GM08714 (cell line): ENCODE measurements around the gene C9orf40.
A peak's percentile ranks its signal among the peaks of the same experiment; 100 is the strongest.

Source experiments
- H3K4me3 ChIP-seq: fragments of 200-500 bp; sonication (Bioruptor generic); 2 replicates; pipeline ENCODE4 v1.5.1; 2014; ENCODE audit warnings: mild to moderate bottlenecking, low read length, inconsistent platforms
- ZNF274 ChIP-seq: IDR thresholded peaks from 2 replicates; pipeline ENCODE4 v1.6.1; 2012; ENCODE audit warnings: mild to moderate bottlenecking, low read depth, low read length

C9orf40 gene

DNA sequence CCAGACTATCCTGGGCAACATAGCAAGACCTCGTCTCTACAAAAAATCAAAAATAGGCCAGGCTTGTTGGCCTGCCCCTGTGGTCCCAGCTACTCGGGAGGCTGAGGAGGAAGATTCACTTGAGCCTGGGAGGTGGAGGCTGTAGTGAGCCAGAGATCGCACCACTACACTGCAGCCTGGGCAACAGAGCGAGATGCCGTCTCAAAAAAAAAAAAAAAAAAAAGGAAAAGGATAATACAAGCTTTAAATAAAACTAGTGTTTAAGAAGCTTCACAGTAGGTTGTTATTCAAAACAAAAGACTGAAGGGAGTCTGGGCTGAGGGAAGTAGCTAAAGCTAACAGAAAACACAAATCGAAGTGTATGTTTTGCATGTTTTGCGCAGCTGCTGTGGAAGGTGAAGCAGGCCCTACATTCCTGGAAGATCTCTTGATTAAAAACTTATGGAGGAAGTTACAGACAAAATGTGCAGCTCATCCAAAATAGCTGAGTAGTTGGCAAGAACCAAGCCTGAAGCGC lies 581 bp upstream of the C9orf40 start:
- H3K4me3 ChIP-seq: peak overlapping the region; percentile 91
- TF ChIP-seq ZNF274: no peak

DNA sequence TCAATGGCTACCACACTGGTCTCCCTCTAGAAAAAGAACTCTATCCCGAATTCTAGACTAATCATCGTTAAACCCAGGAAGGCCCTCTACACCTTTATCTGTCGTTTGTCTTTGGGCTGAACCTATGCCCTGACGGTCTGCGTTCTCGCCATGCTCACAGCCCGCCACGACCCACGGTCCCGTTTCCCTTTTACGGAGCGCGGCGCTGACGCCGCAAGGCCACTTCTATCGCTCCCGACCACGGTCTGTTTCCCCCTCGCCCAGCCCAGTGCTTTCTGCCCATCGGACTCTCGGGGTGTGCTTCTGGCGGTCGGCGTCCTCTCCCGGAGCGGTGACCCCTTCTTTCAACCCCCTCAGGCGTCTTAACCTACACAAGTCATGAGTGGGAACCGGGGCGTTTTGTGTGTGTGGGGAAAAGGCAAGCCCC lies 974 bp downstream of the C9orf40 start:
- H3K4me3 ChIP-seq: peak overlapping the region; percentile 91
- TF ChIP-seq ZNF274: no peak

DNA sequence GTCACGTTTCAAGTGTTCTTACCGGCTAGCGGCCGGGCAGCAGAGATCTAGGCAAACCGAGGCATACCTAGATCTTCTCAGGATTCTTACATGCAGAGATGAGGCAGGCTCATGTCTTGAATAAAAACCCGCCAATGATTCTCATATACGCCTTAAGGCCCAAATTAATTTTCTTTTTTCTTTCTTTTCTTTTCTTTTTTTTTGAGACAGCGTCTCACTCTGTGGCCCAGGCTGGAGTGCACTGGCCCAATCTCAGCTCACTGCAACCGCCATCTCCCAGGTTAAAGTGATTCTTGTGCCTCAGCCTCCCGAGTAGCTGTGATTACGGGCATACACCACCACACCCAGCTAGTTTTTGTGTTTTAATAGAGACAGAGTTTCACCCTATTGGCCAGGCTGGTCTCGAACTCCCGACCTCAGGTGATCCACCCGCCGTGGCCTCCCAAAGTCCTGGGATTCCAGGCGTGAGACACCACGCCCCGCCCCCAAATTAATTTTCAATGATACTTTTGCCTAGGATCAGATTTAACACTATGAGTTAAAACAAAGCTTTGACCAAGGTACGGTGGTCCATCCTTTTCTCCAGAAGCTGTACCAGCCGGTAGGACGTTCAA lies 1.5 kb downstream of the C9orf40 start:
- TF ChIP-seq ZNF274: no peak
- H3K4me3 ChIP-seq: peak overlapping the region; percentile 91

DNA sequence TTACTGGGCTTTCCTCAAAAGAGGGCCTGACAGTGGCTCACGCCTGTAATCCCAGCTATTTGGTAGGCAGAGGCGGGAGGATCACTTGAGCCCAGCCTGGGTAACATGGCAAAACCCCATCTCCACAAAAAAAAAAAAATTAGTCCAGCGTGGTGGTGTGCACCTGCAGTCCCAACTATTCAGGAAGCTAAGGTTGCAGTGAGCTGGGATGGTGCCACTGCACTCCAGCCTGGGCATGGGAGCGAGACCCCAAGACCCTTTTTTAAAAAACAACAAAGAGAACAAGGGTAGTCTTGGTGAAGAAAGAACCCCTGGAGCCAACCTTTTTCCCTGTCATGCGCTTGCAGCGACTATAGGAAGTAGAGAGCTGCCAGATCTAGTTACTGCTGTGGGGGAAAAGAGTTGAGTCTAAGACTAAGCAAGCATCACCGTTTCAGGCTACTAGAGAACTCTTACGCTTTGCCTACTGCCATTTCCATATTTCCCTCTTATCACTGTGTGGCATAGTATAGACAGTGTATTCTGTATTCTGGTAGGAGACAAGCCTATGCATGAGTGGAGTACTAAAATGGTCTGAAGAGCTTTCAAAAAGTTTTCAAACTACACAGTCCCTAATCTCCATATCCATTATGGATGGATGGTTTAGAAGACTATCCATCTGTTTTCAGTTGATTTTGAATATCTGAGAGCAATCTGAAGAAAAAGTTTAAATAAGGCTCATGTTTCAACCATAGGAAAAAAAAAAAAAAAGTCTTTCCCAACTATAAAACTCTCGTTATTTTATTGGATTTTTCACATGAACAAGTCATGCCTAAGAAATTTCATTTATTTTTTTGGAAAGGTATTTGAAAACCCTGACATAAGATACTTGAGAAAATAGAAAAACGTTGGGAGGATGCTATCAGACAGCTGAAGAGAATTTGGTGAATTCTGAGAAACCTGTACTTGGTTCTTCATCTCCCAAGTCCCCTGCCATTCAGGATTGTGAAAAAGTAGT lies 2.6 kb downstream of the C9orf40 start:
- H3K4me3 ChIP-seq: no peak overlapping the region

GRCh38 chr9:74948937-74949336 lies 3.8 kb downstream of the C9orf40 start:
- no peak for TF ChIP-seq ZNF274
- H3K4me3 ChIP-seq: no peak overlapping the region

More for the DNA sequence above, 2.6 kb downstream of the C9orf40 start:
- TF ChIP-seq ZNF274: no peak

GRCh38 chr9:74946686-74947085 lies 6.0 kb downstream of the C9orf40 start:
- TF ChIP-seq ZNF274: no peak
- H3K4me3 ChIP-seq: no peak overlapping the region

DNA sequence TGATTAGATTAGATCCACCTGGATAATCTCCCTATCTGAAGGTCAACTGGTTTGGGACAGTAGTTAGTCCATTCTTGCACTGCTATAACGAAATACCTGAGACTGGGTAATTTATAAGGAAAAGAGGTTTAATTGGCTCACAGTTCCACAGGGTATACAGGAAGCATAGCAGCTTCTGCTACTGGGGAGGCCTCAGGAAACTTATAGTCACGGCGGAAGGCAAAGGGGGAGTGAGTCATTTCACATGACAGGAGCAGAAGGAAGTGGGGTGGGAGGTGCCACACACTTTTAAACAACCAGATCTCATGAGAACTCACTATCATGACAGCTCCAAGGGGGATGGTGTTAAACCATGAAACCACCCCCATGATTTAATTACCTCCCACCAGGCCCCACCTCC lies 9.9 kb downstream of the C9orf40 start:
- no peak overlapping the region for H3K4me3 ChIP-seq
- TF ChIP-seq ZNF274: no peak

DNA sequence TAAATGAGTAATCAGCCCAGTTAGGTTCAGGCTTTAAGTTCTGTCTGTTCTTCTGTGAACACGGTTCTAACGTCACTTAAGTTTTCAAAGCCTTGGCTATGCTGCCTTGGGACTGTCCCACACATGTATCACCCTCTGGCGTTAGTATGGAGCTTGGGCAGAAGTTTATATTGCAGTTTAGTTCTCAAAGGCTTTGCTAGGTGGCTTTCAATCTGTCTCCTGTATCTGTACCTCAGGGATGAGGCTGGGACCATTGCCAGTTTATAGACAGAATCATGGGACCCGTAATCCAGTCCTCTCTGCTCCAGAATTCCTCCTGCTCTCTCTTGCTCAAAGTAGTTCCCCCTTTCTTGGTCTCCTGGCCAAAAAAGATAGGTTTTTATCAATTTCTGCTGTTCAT lies 12.1 kb downstream of the C9orf40 start:
- no peak overlapping the region for H3K4me3 ChIP-seq
- no peak for TF ChIP-seq ZNF274

DNA sequence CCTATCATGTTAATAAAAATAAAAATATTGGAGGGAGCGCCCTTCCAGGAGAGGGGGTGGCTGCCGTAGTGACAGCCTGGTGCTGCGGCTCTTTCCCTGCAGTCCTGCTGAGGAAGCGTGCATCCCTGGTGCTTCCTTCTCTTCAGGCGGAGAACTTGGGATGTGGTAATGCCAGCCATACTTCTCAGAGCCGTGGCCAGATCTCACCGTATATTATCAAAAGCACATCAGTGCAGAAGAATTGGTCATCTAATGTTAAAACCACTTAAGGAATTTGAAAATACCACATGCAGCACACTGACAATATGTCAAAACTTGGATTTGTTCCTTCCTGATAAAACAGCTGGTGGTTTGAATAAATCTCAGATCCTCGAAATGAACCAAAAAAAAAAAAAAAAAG lies 17.7 kb downstream of the C9orf40 start:
- H3K4me3 ChIP-seq: no peak overlapping the region
- TF ChIP-seq ZNF274: no peak

- no peak for TF ChIP-seq ZNF274
- H3K4me3 ChIP-seq: no peak overlapping the region
Measured at GRCh38 chr9:74921737-74922136, 31.0 kb downstream of the C9orf40 start.

- no peak overlapping the region for H3K4me3 ChIP-seq
- TF ChIP-seq ZNF274: no peak
Measured at GRCh38 chr9:74920944-74921626, 31.6 kb downstream of the C9orf40 start.

- no peak for TF ChIP-seq ZNF274
- no peak overlapping the region for H3K4me3 ChIP-seq
Measured at GRCh38 chr9:74910036-74910435, 42.7 kb downstream of the C9orf40 start.

GRCh38 chr9:74908665-74909064 lies 44.0 kb downstream of the C9orf40 start:
- H3K4me3 ChIP-seq: no peak overlapping the region
- TF ChIP-seq ZNF274: no peak

GRCh38 chr9:74907085-74907484 lies 45.6 kb downstream of the C9orf40 start:
- no peak for TF ChIP-seq ZNF274

More at GRCh38 chr9:74907085-74907484, 45.6 kb downstream of the C9orf40 start:
- no peak overlapping the region for H3K4me3 ChIP-seq
